HL-60 (cell line): ENCODE measurements around the gene SIN3B.

Source experiments
- DNase-seq, 2 experiments: peaks; one replicate each; pipeline ENCODE4 v3.0.0-alpha.2; 2010 to 2020; ENCODE audit warnings: low read depth in 1 of 2, low spot score in 1 of 2
- H3K27ac ChIP-seq: fragments of 250-450 bp; sonication (Bioruptor Pico); replicated peaks from 2 replicates; pipeline ENCODE4 v1.5.1; 2020; ENCODE audit warnings: mild to moderate bottlenecking, moderate library complexity
- H3K27me3 ChIP-seq: fragments of 250-450 bp; sonication (Bioruptor Pico); 2 replicates; pipeline ENCODE4 v1.5.1; 2021; ENCODE audit warnings: mild to moderate bottlenecking, moderate library complexity; ENCODE audit not compliant: insufficient read depth, poor library complexity, severe bottlenecking
- H3K4me3 ChIP-seq: replicated peaks from 2 replicates; pipeline ENCODE4 v1.5.1; 2011; ENCODE audit warnings: mild to moderate bottlenecking, control low read depth, low read length; ENCODE audit not compliant: insufficient read depth
- CTCF ChIP-seq: IDR thresholded peaks from one replicate; pipeline ENCODE4 v1.5.1; 2011; ENCODE audit warnings: low read length, control low read depth, inconsistent platforms; ENCODE audit not compliant: insufficient read depth
- GABPA ChIP-seq: IDR thresholded peaks from 2 replicates; pipeline ENCODE4 v1.6.1; 2012; ENCODE audit warnings: low read depth
- POLR2AphosphoS5 ChIP-seq: IDR thresholded peaks from 2 replicates; pipeline ENCODE4 v1.6.1; 2012; ENCODE audit warnings: low read depth
- REST ChIP-seq: IDR thresholded peaks from 2 replicates; pipeline ENCODE4 v1.6.1; 2012; ENCODE audit warnings: low read depth; ENCODE audit not compliant: insufficient replicate concordance
- SPI1 ChIP-seq: IDR thresholded peaks from 2 replicates; pipeline ENCODE4 v1.6.1; 2012; ENCODE audit warnings: low read depth, mild to moderate bottlenecking, borderline replicate concordance

Gene SIN3B

GRCh38 chr19:16883522-16883921, 54.3 kb downstream of the SIN3B start:
- Histone ChIP-seq H3K27me3 (no peaks in the 10 kb centered on the region), H3K27ac (no peak overlapping the region), H3K4me3 (no peak overlapping the region)
- DNase-seq = no peak
- TF ChIP-seq CTCF (no peak), GABPA (no peak), REST (no peak), SPI1 (no peak), POLR2AphosphoS5 (no peak)

- TF ChIP-seq REST = no peak
- H3K4me3 ChIP-seq = no peak overlapping the region
- DNase-seq = no peak
- no peak overlapping the region for H3K27ac ChIP-seq
- H3K27me3 ChIP-seq = no peaks in the 10 kb centered on the region
Measured at GRCh38 chr19:16885166-16885565, 56.0 kb downstream of the SIN3B start.

GRCh38 chr19:16886305-16886880, 57.2 kb downstream of the SIN3B start:
- no peaks in the 10 kb centered on the region for H3K27me3 ChIP-seq
- no peak overlapping the region for H3K4me3 ChIP-seq
- H3K27ac ChIP-seq = no peak overlapping the region
- no peak for DNase-seq
- TF ChIP-seq CTCF = no peak
- no peak for TF ChIP-seq POLR2AphosphoS5
- no peak for TF ChIP-seq REST
- no peak for TF ChIP-seq GABPA
- no peak for TF ChIP-seq SPI1
